GM18867 (cell line): Measurements from ENCODE around the gene LEAP2.
A peak's percentile ranks its signal among the peaks of the same experiment; 100 is the strongest.

Experiments used
- ATAC-seq: cut with Tn5 transposase; IDR thresholded peaks from one replicate; pipeline ENCODE4 v1.9.1; 2021; ENCODE audit warnings: mild to moderate bottlenecking, moderate library complexity; ENCODE audit not compliant: unreplicated experiment

LEAP2 gene

GRCh38 chr5:132873119-132873929 lies at the start of gene LEAP2:
Gene LEAP2 (plus strand): TSS chr5:132873668. CDS start chr5:132873695, 27 bp downstream.
- ATAC-seq: no peak

- ATAC-seq: no peak
Measured at GRCh38 chr5:132824426-132824825, 49.0 kb upstream of the LEAP2 start.

GRCh38 chr5:132825033-132825833 lies 48.2 kb upstream of the LEAP2 start:
- ATAC-seq: no peak

GRCh38 chr5:132825834-132826391 lies 47.6 kb upstream of the LEAP2 start:
- no peak for ATAC-seq

- ATAC-seq: no peak
Measured at GRCh38 chr5:132826424-132827082, 46.9 kb upstream of the LEAP2 start.

GRCh38 chr5:132827943-132828673 lies 45.4 kb upstream of the LEAP2 start:
- ATAC-seq: no peak

- no peak for ATAC-seq
Measured at GRCh38 chr5:132828846-132829494, 44.5 kb upstream of the LEAP2 start.

- peak; percentile 80 for ATAC-seq
Measured at GRCh38 chr5:132829742-132830435, 43.6 kb upstream of the LEAP2 start.

GRCh38 chr5:132830436-132831094 lies 42.9 kb upstream of the LEAP2 start, which contains the start of gene SHROOM1:
Gene SHROOM1 (minus strand): TSS chr5:132830647. CDS start chr5:132826140, 4,507 bp downstream.
- peak; percentile 74 for ATAC-seq

GRCh38 chr5:132831095-132831860 lies 42.2 kb upstream of the LEAP2 start:
- ATAC-seq: no peak

GRCh38 chr5:132832612-132833011 lies 40.9 kb upstream of the LEAP2 start:
- no peak for ATAC-seq

GRCh38 chr5:132834057-132834456 lies 39.4 kb upstream of the LEAP2 start:
- ATAC-seq: no peak

- no peak for ATAC-seq
Measured at GRCh38 chr5:132836852-132837251, 36.6 kb upstream of the LEAP2 start.

- ATAC-seq: no peak
Measured at GRCh38 chr5:132837868-132838267, 35.6 kb upstream of the LEAP2 start.

- no peak for ATAC-seq
Measured at GRCh38 chr5:132838516-132839282, 34.8 kb upstream of the LEAP2 start.

- ATAC-seq: no peak
Measured at GRCh38 chr5:132839426-132840301, 33.8 kb upstream of the LEAP2 start.
